ENCODE results near the gene TBC1D8. TPM values are rescaled to one million over a fixed set of nuclear protein-coding genes. Genes with fewer than 3 reads are reported as not detected.

TBC1D8 gene
- polyA plus RNA-seq, 1 donor, result 30.2 TPM

DNA sequence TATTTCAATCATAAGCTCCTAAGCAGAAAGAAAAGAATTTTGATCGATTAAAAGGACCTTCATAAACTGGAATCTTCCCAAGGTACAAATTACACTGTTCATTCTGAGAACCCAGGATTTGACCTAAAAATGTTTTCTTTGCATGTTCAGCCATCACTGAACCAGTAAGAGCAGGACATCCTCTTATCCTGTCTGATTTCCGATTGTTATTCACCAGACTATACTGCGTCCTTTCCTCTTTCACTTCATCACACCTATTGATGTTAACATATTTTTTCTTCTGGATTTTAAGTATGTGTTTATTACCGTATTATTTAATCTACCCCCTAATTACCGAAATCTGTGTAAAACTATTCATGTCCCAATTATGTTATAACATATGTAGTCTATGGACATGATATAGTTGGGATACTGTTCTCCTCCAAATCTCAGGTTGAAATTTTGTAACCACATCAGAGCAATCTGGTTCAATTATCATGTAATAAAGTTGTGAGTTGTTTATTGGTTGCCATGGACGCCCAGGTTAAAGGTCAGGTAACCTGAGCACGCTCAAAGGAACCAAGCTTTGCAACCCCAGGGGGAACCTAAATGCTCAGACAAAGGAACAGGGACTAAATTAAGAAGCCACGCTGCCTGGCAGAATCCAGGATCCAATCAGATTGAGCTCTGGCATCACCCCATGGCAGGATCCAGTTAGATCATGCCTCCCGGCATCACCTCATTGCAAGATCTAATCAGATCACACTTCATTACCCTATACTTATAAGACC lies 11.6 kb upstream of the TBC1D8 start:
- DNase-seq, result no peak

GRCh38 chr2:101161658-101162057 lies 10.5 kb upstream of the TBC1D8 start:
- DNase-seq, result no peak

DNA sequence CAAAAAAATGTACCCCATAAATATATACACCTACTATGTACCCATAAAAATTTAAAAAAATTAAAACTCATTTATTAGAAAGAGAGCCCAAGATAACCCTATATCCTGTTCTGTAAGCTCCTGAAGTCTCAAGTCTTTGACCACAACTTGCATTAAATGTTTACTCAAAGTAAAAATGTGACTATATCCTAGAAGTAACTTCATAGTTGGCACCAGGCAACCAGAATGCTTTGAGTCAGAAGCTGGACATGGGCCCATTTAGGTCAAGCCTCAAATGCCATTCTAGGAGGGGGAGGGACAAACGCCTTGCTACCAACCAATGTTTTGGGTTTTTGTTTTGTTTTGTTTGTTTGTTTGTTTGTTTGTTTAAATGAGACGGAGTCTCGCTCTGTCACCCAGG lies 9.3 kb upstream of the TBC1D8 start:
- DNase-seq, result no peak

GRCh38 chr2:101159526-101159925 lies 8.3 kb upstream of the TBC1D8 start:
- no peak for DNase-seq

DNA sequence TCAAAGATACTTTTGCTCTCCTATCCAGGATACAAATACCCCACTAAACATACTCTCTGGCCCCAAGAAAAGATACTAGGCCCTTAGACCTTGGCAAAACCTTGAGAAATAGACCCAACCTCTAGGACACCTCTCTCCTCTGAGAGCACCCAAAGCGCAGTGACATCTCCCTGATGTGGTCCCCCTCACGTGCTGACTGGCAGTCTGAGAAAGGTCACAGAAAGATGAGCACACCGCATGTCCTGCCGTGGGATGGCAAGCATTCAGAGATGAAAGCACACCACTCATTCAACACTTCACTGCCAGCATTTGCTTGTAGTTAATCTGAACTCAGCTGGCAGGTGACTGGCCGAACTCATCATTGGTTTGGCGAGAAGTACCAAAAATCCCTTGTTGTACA lies 6.1 kb upstream of the TBC1D8 start:
- DNase-seq, result no peak

- no peak for DNase-seq
Observed at GRCh38 chr2:101153787-101154186, 2.6 kb upstream of the TBC1D8 start.

DNA sequence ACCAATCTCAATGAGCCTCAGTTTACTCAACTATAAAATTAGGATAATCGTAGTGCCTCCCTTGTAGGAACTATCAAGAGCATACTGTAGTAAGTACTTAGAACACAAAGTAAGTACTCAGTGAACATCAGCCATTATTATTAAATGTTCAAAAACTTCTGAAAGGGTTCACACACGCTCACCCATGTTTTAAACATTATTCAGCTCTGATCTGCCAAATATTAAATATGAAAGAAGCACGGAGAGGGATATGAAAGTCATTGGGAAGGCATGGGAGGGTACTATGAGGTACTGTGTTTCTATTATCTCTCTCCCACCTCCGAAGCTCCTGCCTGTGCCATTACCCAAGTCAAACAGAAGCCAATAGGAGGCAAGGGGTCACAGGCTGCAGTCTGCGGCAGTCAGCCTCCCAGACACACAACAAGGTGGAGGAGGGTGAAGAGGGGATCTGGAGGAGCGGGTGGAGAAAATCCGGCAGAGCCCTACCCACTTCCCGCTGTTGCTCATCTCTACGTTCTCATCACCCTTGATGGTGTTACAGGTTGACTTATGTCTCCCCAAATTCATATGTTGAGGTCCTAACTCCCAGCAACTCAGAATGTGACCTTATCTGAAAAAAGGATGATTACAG lies 2.0 kb upstream of the TBC1D8 start:
- DNase-seq, result no peak

GRCh38 chr2:101152272-101153076 lies 1.3 kb upstream of the TBC1D8 start:
- DNase-seq, result peak; percentile 50

GRCh38 chr2:101151859-101152271 lies 683 bp upstream of the TBC1D8 start:
- no peak for DNase-seq

DNA sequence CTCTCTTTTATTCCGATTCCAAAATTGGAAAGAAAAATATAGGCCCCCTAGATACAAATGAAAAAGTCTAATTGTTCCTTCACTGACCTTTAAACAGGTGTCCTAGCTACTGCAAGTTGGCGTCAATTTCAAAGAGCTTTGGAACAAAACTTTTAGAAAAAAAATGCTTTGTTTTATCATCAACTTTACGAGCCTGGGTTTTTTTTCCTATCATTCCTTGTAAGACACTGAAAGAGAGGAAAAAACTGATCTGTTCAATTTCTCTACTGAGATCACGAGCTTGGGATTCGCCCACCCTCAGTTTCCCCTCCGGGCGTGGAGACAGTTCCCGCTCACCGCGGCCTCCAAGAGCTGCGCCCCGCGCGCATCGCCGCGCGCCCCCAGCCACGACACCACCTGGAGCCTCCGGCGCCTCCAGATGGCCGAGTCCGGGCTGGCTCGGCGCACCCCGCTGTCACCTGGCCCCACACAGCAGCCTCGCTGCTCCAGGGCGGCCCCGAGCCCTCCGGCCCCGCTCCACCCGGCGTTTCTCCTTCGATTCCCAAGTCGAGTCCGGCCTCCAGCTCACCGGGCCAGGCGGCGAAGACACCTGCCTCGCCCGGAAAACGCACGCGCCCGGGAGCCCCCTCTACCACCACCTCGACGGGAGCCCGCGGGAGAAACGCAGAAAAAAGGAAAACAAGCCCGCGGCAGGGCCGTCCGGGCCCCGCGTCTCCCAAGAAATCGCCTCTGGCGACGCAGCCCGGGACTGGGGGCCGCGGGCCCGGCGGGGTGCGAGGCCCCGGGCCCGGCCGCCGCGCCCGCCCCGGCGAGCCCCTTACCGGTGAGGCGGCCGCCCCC lies 656 bp downstream of the TBC1D8 start:
- DNase-seq, result peak; percentile 39

DNA sequence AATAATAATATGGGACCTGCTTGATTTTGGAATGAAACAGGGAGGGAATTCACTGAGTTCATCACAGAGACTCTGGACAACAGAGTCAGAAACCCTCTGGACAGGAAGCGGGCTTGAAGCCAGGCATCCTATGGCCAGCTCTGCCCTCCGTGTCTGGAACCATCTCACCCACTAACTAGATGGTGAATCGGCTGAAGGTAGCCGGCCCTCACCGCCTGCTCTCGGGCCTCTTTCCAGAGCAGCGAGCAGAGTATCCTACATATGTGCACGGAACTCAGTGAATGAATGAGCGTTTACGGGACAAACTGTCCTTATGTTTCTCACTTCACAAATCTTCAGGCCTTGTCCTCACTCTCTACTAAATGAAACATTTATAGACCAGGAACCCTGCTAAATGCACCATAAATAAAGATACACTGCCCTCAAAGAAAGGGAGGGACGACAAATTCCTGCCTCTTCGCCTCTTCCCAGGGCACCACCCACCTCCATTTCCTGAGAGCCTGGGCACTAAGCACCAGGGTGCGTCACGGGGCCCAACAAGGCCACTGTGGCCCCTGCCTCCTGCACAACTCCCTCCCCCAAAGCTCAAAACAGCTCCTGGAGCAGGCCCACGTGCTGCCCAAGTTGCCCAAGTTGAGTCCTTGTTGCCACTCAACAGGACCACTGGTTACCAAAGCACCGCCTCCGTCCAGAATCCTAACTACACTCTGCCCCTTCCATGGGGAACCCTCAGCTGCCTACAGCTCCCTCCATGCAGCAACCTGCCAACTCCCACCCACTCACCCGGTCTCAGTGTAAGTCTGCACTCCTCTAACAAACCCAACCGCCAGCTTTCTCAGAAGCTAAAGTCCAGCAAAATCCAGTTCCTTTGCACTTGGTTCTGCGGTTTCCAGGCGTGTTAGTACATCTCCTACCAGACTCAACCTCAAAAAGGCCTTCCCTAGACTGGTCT lies 1.7 kb downstream of the TBC1D8 start:
- DNase-seq, result peak; percentile 14

- no peak for DNase-seq
Observed at GRCh38 chr2:101148777-101149176, 2.4 kb downstream of the TBC1D8 start.

GRCh38 chr2:101147971-101148370 lies 3.2 kb downstream of the TBC1D8 start:
- DNase-seq, result no peak

DNA sequence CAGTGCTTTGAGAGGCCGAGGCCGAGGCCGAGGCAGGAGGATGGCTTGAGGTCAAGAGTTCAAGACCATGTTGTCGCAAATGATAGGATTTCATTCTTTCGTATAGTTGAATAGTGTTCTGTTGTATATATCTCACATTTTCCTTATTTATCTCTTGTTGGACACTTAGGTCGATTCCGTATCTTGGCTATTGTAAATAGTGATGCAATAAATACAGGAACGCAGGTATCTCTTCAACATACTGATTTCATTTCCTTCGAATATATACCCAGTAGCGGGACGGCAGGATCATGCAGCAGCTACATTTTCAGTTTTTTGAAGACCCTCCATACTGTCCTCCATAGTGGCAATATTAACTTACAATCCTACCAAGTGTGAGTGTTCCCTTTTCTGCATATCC lies 4.1 kb downstream of the TBC1D8 start:
- DNase-seq, result no peak

DNA sequence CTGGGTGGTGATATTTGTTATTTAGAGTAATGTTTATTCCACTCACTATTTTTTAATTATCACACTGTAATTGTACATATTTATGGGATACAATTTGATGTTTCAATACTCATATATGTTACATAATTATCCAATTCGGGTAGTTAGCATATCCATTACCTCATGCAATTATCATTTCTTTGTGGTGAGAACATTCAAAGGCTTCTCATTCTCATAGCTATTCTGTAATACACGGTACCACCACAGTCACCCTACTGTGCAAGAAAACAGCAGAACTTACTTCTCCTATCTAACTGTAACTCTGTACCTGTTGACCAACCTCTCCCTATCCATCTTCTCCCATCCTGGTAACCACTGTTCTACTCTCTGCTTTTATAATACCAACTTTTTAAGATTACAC lies 4.6 kb downstream of the TBC1D8 start:
- DNase-seq, result no peak

DNA sequence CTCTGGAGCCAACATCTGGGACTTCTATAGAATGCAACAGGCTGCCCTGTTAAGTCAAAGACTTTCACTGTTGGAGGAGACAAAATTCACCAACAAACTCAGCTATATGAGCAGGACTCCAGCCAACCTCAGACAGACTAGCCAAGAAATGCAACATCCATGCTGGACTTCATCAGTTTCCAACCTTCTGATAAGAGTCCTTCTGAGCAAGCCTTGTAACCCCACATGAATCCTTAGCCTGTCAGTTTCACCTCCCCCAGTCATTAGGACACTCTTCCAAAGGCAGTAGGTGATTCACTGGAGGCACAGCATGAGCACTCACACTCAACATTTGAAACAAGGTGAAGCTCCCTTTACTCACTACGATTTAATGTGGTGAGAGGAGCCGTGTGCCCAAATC lies 5.8 kb downstream of the TBC1D8 start:
- DNase-seq, result no peak

- DNase-seq, result no peak
Observed at GRCh38 chr2:101142163-101142562, 9.0 kb downstream of the TBC1D8 start.

- no peak for DNase-seq
Observed at GRCh38 chr2:101140978-101141655, 10.1 kb downstream of the TBC1D8 start.

GRCh38 chr2:101140237-101140636 lies 10.9 kb downstream of the TBC1D8 start:
- DNase-seq, result no peak

DNA sequence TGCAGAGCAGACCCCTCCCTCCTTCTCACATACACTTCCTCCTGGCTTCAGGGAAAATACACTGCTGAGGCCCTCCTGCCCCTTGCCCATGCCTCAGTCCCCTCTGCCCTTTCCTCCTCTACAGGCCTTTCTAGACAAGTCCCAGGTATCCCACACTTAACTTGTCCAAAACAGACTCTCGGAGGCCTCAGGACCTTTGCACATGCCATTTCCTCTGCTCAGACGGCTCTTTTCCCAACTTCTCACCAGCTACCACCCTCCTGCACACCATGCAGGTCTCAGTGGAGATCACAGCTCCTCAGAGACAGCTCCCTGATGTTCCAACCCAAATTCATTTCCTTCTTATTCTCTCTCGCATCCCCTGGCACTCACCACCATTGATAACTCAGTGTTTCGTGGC lies 11.7 kb downstream of the TBC1D8 start:
- no peak for DNase-seq

Data from hindlimb muscle (tissue), 1 donor.